ENCODE results near the gene ABCA6. TPM values are rescaled to one million over a fixed set of nuclear protein-coding genes. Genes with fewer than 3 reads are reported as not detected.

ABCA6 gene
- total and polyA plus RNA-seq, 2 of the 13 experiments (the other 11 are each of a cell fraction or from before 2014, with no cell fraction given) = 0.05 to 0.11 TPM

DNA sequence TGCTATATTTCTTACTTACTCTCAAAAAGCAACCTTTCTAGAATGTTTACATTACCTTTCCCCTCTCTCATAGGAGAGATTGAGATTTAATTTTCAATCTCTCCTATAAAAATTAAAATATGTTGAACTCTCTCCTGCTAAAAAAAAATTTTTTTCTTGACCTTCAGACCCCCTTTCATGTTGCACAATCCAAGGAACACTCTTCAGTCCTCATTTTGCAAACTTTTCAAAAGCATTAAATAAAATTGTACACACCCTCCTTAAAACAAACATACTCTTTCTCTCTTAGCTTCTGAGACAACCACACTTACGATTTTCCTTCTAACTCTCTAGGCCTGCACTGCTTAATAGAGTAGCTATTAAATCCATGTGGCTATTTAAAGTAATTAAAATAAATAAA is 8.6 kb upstream of the ABCA6 start:
- no peak overlapping the region for H3K4me2 ChIP-seq (ENCODE audit: low read depth, low read length)
- H3K4me3 ChIP-seq (replicated peaks in 1 of 3; ENCODE audit: insufficient read depth in 1 of 3, low read depth in 2 of 3, low read length in 3 of 3) = no peak overlapping the region
- ChIA-PET POLR2A (no interaction called here), CTCF (ENCODE audit: low intra/inter-chr PET ratio, low total read pairs) (no interaction called here)
- FAIRE-seq (no peak), DNase-seq (ENCODE audit: low spot score) (no peak), ATAC-seq (no peak)
- H3K9me3 ChIP-seq (ENCODE audit: low read length) = no peaks in the 10 kb centered on the region
- TF ChIP-seq CEBPB (IDR thresholded peaks at IDR 0.05; ENCODE audit: borderline replicate concordance, low read depth, low read length) = peak; percentile 55
- TF ChIP-seq SCMH1 (CRISPR knock-in tag; IDR thresholded peaks at IDR 0.05; ENCODE audit: borderline replicate concordance) = no peak
- no peak for TF ChIP-seq ZFX (CRISPR knock-in tag; IDR thresholded peaks at IDR 0.05; ENCODE audit: low read depth)
- TF ChIP-seq NONO (IDR thresholded peaks at IDR 0.05) = no peak
- TF ChIP-seq NONO (CRISPR knock-in tag; conservative IDR thresholded peaks at IDR 0.05) = no peak
- no peak for TF ChIP-seq FOXK1 (CRISPR knock-in tag; IDR thresholded peaks at IDR 0.05; ENCODE audit: borderline replicate concordance, low read depth)
- TF ChIP-seq, protein P1, sequence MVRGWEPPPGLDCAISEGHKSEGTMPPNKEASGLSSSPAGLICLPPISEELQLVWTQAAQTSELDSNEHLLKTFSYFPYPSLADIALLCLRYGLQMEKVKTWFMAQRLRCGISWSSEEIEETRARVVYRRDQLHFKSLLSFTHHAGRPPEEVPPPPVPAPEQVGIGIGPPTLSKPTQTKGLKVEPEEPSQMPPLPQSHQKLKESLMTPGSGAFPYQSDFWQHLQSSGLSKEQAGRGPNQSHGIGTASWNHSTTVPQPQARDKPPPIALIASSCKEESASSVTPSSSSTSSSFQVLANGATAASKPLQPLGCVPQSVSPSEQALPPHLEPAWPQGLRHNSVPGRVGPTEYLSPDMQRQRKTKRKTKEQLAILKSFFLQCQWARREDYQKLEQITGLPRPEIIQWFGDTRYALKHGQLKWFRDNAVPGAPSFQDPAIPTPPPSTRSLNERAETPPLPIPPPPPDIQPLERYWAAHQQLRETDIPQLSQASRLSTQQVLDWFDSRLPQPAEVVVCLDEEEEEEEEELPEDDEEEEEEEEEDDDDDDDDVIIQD (CRISPR knock-in tag; IDR thresholded peaks at IDR 0.05; ENCODE audit: low read depth) = no peak
- TF ChIP-seq, protein P2, sequence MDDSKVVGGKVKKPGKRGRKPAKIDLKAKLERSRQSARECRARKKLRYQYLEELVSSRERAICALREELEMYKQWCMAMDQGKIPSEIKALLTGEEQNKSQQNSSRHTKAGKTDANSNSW (CRISPR knock-in tag; IDR thresholded peaks at IDR 0.05; ENCODE audit: borderline replicate concordance) = no peak
- no peaks in the 10 kb centered on the region for H3K79me2 ChIP-seq (ENCODE audit: insufficient read depth, low read length)
- no peaks in the 10 kb centered on the region for H4K20me1 ChIP-seq (ENCODE audit: insufficient read depth, low read length)
- H3K36me3 ChIP-seq (replicated peaks in 1 of 2; ENCODE audit: control insufficient read depth in 1 of 2, insufficient read depth in 2 of 2, low read length in 2 of 2) = no peaks in the 10 kb centered on the region
- BruUV-seq (replicated peaks) = no TSS peak
- in situ Hi-C loops (cut with HindIII; ENCODE audit: extremely low pct_ligation_motif_present, low pct_unique_long_range_greater_than_20kb) = no loop called here
- 5% methylated on average over 1 of the region's 1 CpG for WGBS (ENCODE audit: low lambda C conversion rate)
- peaks cover 0 to 7% of the 10 kb centered on the region in 2 experiments; a peak in 2 of 5 replicates for H3K27me3 ChIP-seq (ENCODE audit: control insufficient read depth in 1 of 2, insufficient read depth in 2 of 2, low read length in 2 of 2)
- H3K4me1 ChIP-seq (ENCODE audit: insufficient read depth, low read length) = 0 out of 2 replicates have a peak, but pooled peaks cover 5% of the 10 kb centered on the region
- intact Hi-C loops (cut with micrococcal nuclease; ENCODE audit: unreplicated experiment) = no loop called here
- H3K9ac ChIP-seq (ENCODE audit: insufficient read depth, low read depth, low read length) = no peak overlapping the region
- H2AFZ ChIP-seq (ENCODE audit: low read length) = no peak overlapping the region
- no peak overlapping the region for H3K27ac ChIP-seq (ENCODE audit: extremely low read length, insufficient read depth, low read length)

All from HepG2 (cell line).